ENCODE data around the gene PCCB.

DNA sequence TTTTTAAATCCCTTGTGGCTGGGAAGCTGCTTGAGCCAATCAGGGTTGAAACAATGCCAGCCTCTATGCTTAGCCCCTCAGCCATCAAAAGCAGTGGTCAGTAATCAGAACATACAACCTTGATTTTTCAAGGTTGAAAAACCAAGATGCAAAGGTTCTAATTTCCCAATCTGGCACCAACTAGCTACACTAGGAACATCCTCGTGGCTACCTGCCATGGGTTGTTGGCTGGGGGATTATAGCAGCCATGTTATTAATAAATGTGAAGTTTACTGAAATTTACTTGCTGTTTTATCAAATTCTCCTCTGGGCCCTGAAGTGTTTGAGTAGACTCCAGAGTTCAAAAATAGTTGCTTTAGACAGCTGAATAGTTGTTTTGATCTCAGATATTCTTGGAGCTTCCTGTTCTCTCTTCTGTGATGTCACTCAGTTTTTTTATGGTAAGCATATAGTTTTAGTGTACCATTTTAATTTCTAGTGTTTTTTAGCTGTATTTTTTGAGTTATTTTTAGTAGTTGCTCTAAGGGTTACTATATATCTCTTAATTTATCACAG is 31.9 kb downstream of the PCCB start:
- TF ChIP-seq, protein P1, sequence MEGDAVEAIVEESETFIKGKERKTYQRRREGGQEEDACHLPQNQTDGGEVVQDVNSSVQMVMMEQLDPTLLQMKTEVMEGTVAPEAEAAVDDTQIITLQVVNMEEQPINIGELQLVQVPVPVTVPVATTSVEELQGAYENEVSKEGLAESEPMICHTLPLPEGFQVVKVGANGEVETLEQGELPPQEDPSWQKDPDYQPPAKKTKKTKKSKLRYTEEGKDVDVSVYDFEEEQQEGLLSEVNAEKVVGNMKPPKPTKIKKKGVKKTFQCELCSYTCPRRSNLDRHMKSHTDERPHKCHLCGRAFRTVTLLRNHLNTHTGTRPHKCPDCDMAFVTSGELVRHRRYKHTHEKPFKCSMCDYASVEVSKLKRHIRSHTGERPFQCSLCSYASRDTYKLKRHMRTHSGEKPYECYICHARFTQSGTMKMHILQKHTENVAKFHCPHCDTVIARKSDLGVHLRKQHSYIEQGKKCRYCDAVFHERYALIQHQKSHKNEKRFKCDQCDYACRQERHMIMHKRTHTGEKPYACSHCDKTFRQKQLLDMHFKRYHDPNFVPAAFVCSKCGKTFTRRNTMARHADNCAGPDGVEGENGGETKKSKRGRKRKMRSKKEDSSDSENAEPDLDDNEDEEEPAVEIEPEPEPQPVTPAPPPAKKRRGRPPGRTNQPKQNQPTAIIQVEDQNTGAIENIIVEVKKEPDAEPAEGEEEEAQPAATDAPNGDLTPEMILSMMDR (conservative IDR thresholded peaks at IDR 0.05) = no peak
- no peak for TF ChIP-seq ZFX (IDR thresholded peaks at IDR 0.05)
